ENCODE results near the gene TRAP1. TPM values are rescaled to one million over a fixed set of nuclear protein-coding genes. Genes with fewer than 3 reads are reported as not detected.

TRAP1 gene
- total RNA-seq, 1 experiment from 2014 or later = 67.0 TPM

DNA sequence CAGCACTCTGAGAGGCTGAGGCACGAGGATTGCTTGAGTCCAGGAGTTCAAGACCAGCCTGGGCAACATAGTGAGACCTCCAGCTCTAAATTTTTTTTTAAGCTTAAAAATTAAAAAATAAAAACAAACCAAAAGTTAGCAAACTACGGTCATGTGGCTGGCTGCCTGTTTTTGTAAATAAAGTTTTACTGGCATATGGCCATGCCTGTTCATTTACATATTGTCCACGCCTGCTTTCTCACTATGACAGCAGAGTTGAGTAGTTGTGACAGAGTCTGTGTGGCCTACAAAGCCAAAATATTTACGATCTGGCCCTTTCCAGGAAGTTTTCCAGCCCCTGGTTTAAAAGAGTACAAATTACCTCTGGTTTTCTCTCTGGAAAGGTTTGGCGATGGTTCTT lies 109.3 kb downstream of the TRAP1 start:
- in situ Hi-C loops (cut with HindIII; ENCODE audit: low pct_unique_long_range_greater_than_20kb, low sequenced_read_pairs) = no loop called here
- DNase-seq (ENCODE audit: low read depth) = no peak

Other genes starting within 250 kb of the TRAP1 start
- not detected in 2 replicates for gene C16orf90, start 222.0 kb downstream of the TRAP1 start, total RNA-seq (2014; rRNA removed; shearing (Covaris generic); ENCODE audit: low replicate concordance)
- 27.2 and 27.6 TPM in 2 replicates for gene CLUAP1, start 216.5 kb downstream of the TRAP1 start, total RNA-seq (2014; rRNA removed; shearing (Covaris generic); ENCODE audit: low replicate concordance)
- gene NLRC3, start 140.1 kb downstream of the TRAP1 start, total RNA-seq (2014; rRNA removed; shearing (Covaris generic); ENCODE audit: low replicate concordance) = not detected in 2 replicates
- 3.2 and 4.8 TPM in 2 replicates for gene SLX4, start 105.9 kb downstream of the TRAP1 start, total RNA-seq (2014; rRNA removed; shearing (Covaris generic); ENCODE audit: low replicate concordance)
- gene DNASE1, start 62.8 kb downstream of the TRAP1 start, total RNA-seq (2014; rRNA removed; shearing (Covaris generic); ENCODE audit: low replicate concordance) = 6.5 and 45.3 TPM in 2 replicates
- gene CREBBP, start 163.2 kb upstream of the TRAP1 start, total RNA-seq (2014; rRNA removed; shearing (Covaris generic); ENCODE audit: low replicate concordance) = 5.2 and 5.6 TPM in 2 replicates

All from Caki2 (cell line).